HEK293 (cell line): ENCODE results near the gene C1QTNF9B.

Experiments
- CTCF ChIP-seq: fragments of 450-650 bp; formaldehyde crosslinking; IDR thresholded peaks from 2 replicates; pipeline ENCODE4 v1.5.1; 2016; ENCODE audit warnings: missing biosample characterization, missing genetic modification characterization
- MYNN ChIP-seq: fragments of 450-650 bp; formaldehyde crosslinking; IDR thresholded peaks from 2 replicates; pipeline ENCODE4 v1.5.1; 2016; ENCODE audit warnings: missing biosample characterization, missing genetic modification characterization, borderline replicate concordance
- ZNF121 ChIP-seq: fragments of 450-650 bp; formaldehyde crosslinking; IDR thresholded peaks from 2 replicates; pipeline ENCODE4 v1.5.1; 2016; ENCODE audit warnings: missing biosample characterization, missing genetic modification characterization
- ZNF24 ChIP-seq: fragments of 450-650 bp; formaldehyde crosslinking; IDR thresholded peaks from 2 replicates; pipeline ENCODE4 v1.5.1; 2016; ENCODE audit warnings: missing biosample characterization, missing genetic modification characterization
- ZNF354C ChIP-seq: fragments of 450-650 bp; formaldehyde crosslinking; IDR thresholded peaks from 2 replicates; pipeline ENCODE4 v1.5.1; 2016; ENCODE audit warnings: missing biosample characterization, missing genetic modification characterization, low read depth, borderline replicate concordance
- ZNF830 ChIP-seq: fragments of 450-650 bp; IDR thresholded peaks from 2 replicates; pipeline ENCODE4 v1.5.0; 2018; ENCODE audit warnings: missing biosample characterization, missing genetic modification characterization, low read depth, mild to moderate bottlenecking, moderate library complexity

- TF ChIP-seq ZNF354C (tag by site-specific recombination): no peak
- TF ChIP-seq ZNF121 (tag by site-specific recombination): no peak
- TF ChIP-seq ZNF24: no peak
- no peak for TF ChIP-seq CTCF
- no peak for TF ChIP-seq MYNN
- no peak for TF ChIP-seq ZNF830
Measured at GRCh38 chr13:23844132-23844531, 53.2 kb downstream of the C1QTNF9B start.
